Gastroesophageal sphincter (tissue), 4 donors: Measurements from ENCODE around the gene DYRK1A. TPM values are rescaled to one million over a fixed set of nuclear protein-coding genes. Genes with fewer than 3 reads are reported as not detected.

Experiments
- ATAC-seq: fragments of 150-250 bp; one replicate; pipeline ENCODE4 v1.9.1; 2016; ENCODE audit warnings: mild to moderate bottlenecking, moderate library complexity
- H3K27ac ChIP-seq, 4 donors: fragments of 200-600 bp; sonication (generic) in 3 of 4; 1 replicate in 3 of 4; 2 replicates in 1 of 4; pipeline ENCODE4 v1.5.1; 2016 to 2019
- H3K27me3 ChIP-seq: fragments of 200-600 bp; sonication (generic); one replicate; pipeline ENCODE4 v1.5.1; 2019
- H3K36me3 ChIP-seq, 2 donors: fragments of 200-600 bp; sonication (generic); one replicate each; pipeline ENCODE4 v1.5.1; 2019; ENCODE audit warnings: control low read depth in 1 of 2
- H3K4me1 ChIP-seq, 3 donors: fragments of 200-600 bp; sonication (generic); 1 replicate in 2 of 3; 2 replicates in 1 of 3; pipeline ENCODE4 v1.5.1; 2016 to 2019; ENCODE audit warnings: control low read depth in 2 of 3
- H3K4me3 ChIP-seq, 2 donors: fragments of 200-600 bp; sonication (generic); one replicate each; pipeline ENCODE4 v1.5.1; 2019; ENCODE audit warnings: mild to moderate bottlenecking in 1 of 2, moderate library complexity in 1 of 2
- H3K9me3 ChIP-seq, 3 donors: fragments of 200-600 bp; sonication (generic); one replicate each; pipeline ENCODE4 v1.5.1; 2017 to 2019; ENCODE audit warnings: control low read depth in 2 of 3
- EP300 ChIP-seq: sonication (generic); formaldehyde crosslinking; IDR thresholded peaks from one replicate; pipeline ENCODE4 v1.6.1; 2017; ENCODE audit warnings: antibody characterized with exemption, mild to moderate bottlenecking
- POLR2A ChIP-seq, 2 donors: fragments of 450-650 bp; IDR thresholded peaks; one replicate each; pipeline ENCODE4 v1.6.1; 2017; ENCODE audit warnings: antibody characterized with exemption in 2 of 2, mild to moderate bottlenecking in 2 of 2, moderate library complexity in 1 of 2
- POLR2AphosphoS5 ChIP-seq: sonication (generic); formaldehyde crosslinking; IDR thresholded peaks from one replicate; pipeline ENCODE4 v1.6.1; 2017; ENCODE audit warnings: antibody characterized with exemption
- WGBS, 2 donors: methylation state at CpG; one replicate each; pipeline ENCODE4 v1.1.5; 2018; ENCODE audit warnings: low coverage in 1 of 2; 5-methylcytosine and 5-hydroxymethylcytosine counted together
- total RNA-seq, 4 donors: library from RNA; depleted of rRNA; stranded (reverse); fragments of >200 nt; gene quantifications; one replicate each; pipeline ENCODE4 v1.1.0, GENCODE V29; 2016
- TF ChIP-seq, protein P1 (sequence below), 4 experiments: fragments of 200-600 bp in 2 of 4; fragments of 450-650 bp in 2 of 4; sonication (generic) in 1 of 4; IDR thresholded peaks; one replicate each; pipeline ENCODE4 v1.5.1; 2017 to 2019; ENCODE audit warnings: antibody characterized with exemption in 4 of 4, mild to moderate bottlenecking in 2 of 4, moderate library complexity in 2 of 4

Gene DYRK1A
- total RNA-seq, 4 donors from 2014 or later, result 85.1 to 102 (median 94.0) TPM

GRCh38 chr21:37385179-37385765, 18.7 kb downstream of the DYRK1A start:
- no peak for TF ChIP-seq POLR2A (IDR thresholded peaks at IDR 0.05)
- TF ChIP-seq EP300, result no peak
- TF ChIP-seq POLR2AphosphoS5, result no peak
- TF ChIP-seq, protein P1, sequence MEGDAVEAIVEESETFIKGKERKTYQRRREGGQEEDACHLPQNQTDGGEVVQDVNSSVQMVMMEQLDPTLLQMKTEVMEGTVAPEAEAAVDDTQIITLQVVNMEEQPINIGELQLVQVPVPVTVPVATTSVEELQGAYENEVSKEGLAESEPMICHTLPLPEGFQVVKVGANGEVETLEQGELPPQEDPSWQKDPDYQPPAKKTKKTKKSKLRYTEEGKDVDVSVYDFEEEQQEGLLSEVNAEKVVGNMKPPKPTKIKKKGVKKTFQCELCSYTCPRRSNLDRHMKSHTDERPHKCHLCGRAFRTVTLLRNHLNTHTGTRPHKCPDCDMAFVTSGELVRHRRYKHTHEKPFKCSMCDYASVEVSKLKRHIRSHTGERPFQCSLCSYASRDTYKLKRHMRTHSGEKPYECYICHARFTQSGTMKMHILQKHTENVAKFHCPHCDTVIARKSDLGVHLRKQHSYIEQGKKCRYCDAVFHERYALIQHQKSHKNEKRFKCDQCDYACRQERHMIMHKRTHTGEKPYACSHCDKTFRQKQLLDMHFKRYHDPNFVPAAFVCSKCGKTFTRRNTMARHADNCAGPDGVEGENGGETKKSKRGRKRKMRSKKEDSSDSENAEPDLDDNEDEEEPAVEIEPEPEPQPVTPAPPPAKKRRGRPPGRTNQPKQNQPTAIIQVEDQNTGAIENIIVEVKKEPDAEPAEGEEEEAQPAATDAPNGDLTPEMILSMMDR (IDR thresholded peaks at IDR 0.05), result no peak
- H3K36me3 ChIP-seq, result no peaks in the 10 kb centered on the region
- H3K4me1 ChIP-seq, result peaks cover 17 to 89% (median 23%) of the 10 kb centered on the region in 3 donors
- WGBS, 2 donors, result 84 to 96% methylated on average over 4 to 5 of the region's 5 CpGs
- ATAC-seq, result no peak
- no peak overlapping the region for H3K27ac ChIP-seq
- no peak overlapping the region for H3K4me3 ChIP-seq
- no peaks in the 10 kb centered on the region for H3K27me3 ChIP-seq
- H3K9me3 ChIP-seq, result no peaks in the 10 kb centered on the region

- no peaks in the 10 kb centered on the region for H3K9me3 ChIP-seq
- TF ChIP-seq EP300 (no peak), POLR2A (IDR thresholded peaks at IDR 0.05) (no peak), POLR2AphosphoS5 (no peak)
- TF ChIP-seq, protein P1 (IDR thresholded peaks at IDR 0.05), result no peak
- no peak for ATAC-seq
- no peaks in the 10 kb centered on the region for H3K36me3 ChIP-seq
- H3K4me3 ChIP-seq, result no peak overlapping the region
- WGBS, 2 donors, result 57 to 69% methylated on average over 7 to 8 of the region's 8 CpGs
- no peak overlapping the region for H3K27ac ChIP-seq
- no peaks in the 10 kb centered on the region for H3K27me3 ChIP-seq
- peaks cover 10 to 89% (median 17%) of the 10 kb centered on the region in 3 donors for H3K4me1 ChIP-seq
Observed at GRCh38 chr21:37386151-37386550, 19.6 kb downstream of the DYRK1A start.

DNA sequence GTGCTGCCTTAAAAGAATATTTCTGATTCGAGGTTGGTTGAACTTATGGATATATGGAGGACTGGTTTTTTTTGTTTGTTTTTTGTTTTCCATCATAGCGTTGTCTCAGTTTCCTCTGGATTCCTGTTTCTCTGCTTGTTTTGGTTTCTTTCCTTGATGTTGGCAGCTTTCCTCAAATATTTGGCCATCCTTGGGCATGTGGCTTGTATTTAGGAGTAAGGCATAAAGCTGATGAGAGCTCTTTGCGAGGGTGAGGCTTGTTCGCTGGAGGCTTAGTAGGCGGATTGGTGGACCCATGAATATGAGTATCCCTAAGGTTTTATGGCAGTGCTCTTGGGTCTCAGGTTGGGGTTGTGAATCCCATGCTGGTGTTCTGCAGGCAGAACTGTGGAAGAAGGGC, 22.9 kb downstream of the DYRK1A start:
- Histone ChIP-seq H3K4me3 (no peak overlapping the region), H3K9me3 (no peaks in the 10 kb centered on the region), H3K4me1 (peaks cover 6 to 95% (median 12%) of the 10 kb centered on the region in 3 donors), H3K27me3 (no peaks in the 10 kb centered on the region), H3K36me3 (no peaks in the 10 kb centered on the region), H3K27ac (no peak overlapping the region)
- 62 to 74% methylated on average over 4 to 5 of the region's 5 CpGs for WGBS, 2 donors
- TF ChIP-seq EP300, result no peak
- no peak for TF ChIP-seq POLR2A (IDR thresholded peaks at IDR 0.05)
- TF ChIP-seq POLR2AphosphoS5, result no peak
- TF ChIP-seq, protein P1 (IDR thresholded peaks at IDR 0.05), result no peak
- no peak for ATAC-seq

DNA sequence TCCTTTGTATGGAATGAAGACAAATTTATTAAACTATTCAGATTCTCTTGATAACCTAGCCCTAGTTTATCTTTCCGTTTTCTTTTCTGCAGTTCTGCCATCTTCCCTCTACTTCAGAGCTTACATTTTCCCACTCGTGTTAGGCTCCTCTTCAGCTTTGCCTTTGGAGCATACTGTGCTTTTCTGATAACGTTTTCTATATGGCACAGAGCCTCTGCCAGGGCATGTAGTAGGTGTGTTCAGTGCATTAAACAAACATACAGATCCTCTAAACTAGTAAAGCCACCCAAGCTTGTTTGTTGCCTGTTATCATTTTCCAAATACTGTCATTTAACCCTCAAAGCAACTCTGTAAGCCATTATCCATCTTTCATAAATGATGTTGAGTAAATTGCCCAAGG, 25.1 kb downstream of the DYRK1A start:
- peaks cover 5 to 99% (median 13%) of the 10 kb centered on the region in 3 donors for H3K4me1 ChIP-seq
- no peak overlapping the region for H3K4me3 ChIP-seq
- H3K27me3 ChIP-seq, result no peaks in the 10 kb centered on the region
- TF ChIP-seq, protein P1 (IDR thresholded peaks at IDR 0.05), result no peak
- TF ChIP-seq EP300 (no peak), POLR2A (IDR thresholded peaks at IDR 0.05) (no peak), POLR2AphosphoS5 (no peak)
- H3K27ac ChIP-seq, result no peak overlapping the region
- no peaks in the 10 kb centered on the region for H3K36me3 ChIP-seq
- 28 to 36% methylated on average over 3 of the region's 3 CpGs for WGBS, 2 donors
- ATAC-seq, result no peak
- no peaks in the 10 kb centered on the region for H3K9me3 ChIP-seq

DNA sequence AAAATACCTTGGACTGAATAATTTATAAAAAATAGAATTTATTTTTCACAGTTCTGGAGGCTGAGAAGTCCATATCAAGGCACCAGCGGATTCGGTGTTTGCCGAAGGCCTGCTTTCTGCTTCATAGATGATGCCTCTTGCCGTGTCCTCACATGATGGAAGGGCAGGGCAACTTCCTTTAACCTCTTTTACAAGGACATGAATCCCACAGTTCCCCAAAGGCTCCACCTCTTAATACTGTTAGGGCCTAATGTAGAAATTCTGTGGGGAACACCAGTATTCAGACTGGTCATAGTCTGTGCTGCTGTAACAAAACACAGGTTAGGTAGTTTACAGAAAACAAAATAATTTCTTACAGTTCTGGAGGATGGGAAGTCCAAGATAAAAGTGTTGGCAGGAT, 25.9 kb downstream of the DYRK1A start:
- ATAC-seq, result no peak
- H3K36me3 ChIP-seq, result no peaks in the 10 kb centered on the region
- TF ChIP-seq POLR2A (IDR thresholded peaks at IDR 0.05) (no peak), EP300 (no peak), POLR2AphosphoS5 (no peak)
- TF ChIP-seq, protein P1 (IDR thresholded peaks at IDR 0.05), result no peak
- H3K27me3 ChIP-seq, result no peaks in the 10 kb centered on the region
- no peak overlapping the region for H3K4me3 ChIP-seq
- WGBS, 2 donors, result 71 to 90% methylated on average over 1 to 4 of the region's 4 CpGs
- H3K4me1 ChIP-seq, result peaks cover 2 to 99% (median 10%) of the 10 kb centered on the region in 3 donors
- H3K27ac ChIP-seq, result no peak overlapping the region
- H3K9me3 ChIP-seq, result no peaks in the 10 kb centered on the region
